Amygdala (tissue), 56 donors: ENCODE measurements around the gene CCDC126.

ENCODE experiments used
- DNase-seq, 56 donors: peaks; one replicate each; lab custom pipeline; 2025; lab: John Stamatoyannopoulos, UW

Gene CCDC126

GRCh38 chr7:23693224-23693623, 96.0 kb downstream of the CCDC126 start:
- no peak for DNase-seq
